Measurements from ENCODE around the gene C18orf63.

GRCh38 chr18:74373428-74373827, 57.8 kb downstream of the C18orf63 start:
- no peak for TF ChIP-seq CTCF (IDR thresholded peaks at IDR 0.05; ENCODE audit: extremely low read depth in 1 of 2, insufficient read depth in 1 of 2, low read depth in 1 of 2, low read length in 2 of 2)
- TF ChIP-seq POLR2A (IDR thresholded peaks at IDR 0.05; ENCODE audit: low read depth, low read length), result no peak
- no peak for TF ChIP-seq MYC (IDR thresholded peaks at IDR 0.05; ENCODE audit: low read depth, low read length)
- TF ChIP-seq POLR2AphosphoS5 (IDR thresholded peaks at IDR 0.05; ENCODE audit: insufficient read depth, low read depth, low read length), result no peak
- no peak for TF ChIP-seq EZH2 (IDR thresholded peaks at IDR 0.05; ENCODE audit: borderline replicate concordance, low read depth, low read length, severe bottlenecking)

Data from endothelial cell of umbilical vein (primary cell).